GM12892 (cell line): ENCODE measurements around the gene MTSS2.

ENCODE experiments used
- POLR2A ChIP-seq: IDR thresholded peaks from 2 replicates; pipeline ENCODE4 v1.6.1; 2011; ENCODE audit warnings: low read depth, low read length, control low read depth
- POLR2AphosphoS5 ChIP-seq: IDR thresholded peaks from 2 replicates; pipeline ENCODE4 v1.6.1; 2011; ENCODE audit warnings: low read depth, low read length, control low read depth

GRCh38 chr16:70665806-70666735 lies 19.8 kb downstream of the MTSS2 start:
- TF ChIP-seq POLR2AphosphoS5 (no peak), POLR2A (no peak)
